Endothelial cell of umbilical vein (primary cell): ENCODE results near the gene SETD2. TPM values are rescaled to one million over a fixed set of nuclear protein-coding genes. Genes with fewer than 3 reads are reported as not detected.

Experiments
- BruUV-seq: library from RNA; stranded (reverse); fragments of 400-500 nt; replicated peaks from 2 replicates; lab custom pipeline; 2021; lab: Mats Ljungman, UMichigan
- CTCF ChIA-PET: fragments of 300-600, 350-600 bp; sonication (Branson Sonifier 250); formaldehyde crosslinking; loops from one replicate; lab custom pipeline; 2021; ENCODE audit warnings: antibody characterized with exemption, inconsistent platforms; lab: Charles Lee
- POLR2A ChIA-PET: fragments of 300-600, 350-600 bp; sonication (Branson Sonifier 250); formaldehyde crosslinking; loops from one replicate; lab custom pipeline; 2021; ENCODE audit warnings: antibody characterized with exemption, inconsistent platforms; lab: Charles Lee
- DNase-seq: peaks from one replicate; pipeline ENCODE4 v3.0.0-alpha.2; 2011; ENCODE audit warnings: low read depth, low spot score
- FAIRE-seq: peaks from 2 replicates; lab custom pipeline; 2011; peaks lifted over from hg19 to GRCh38; lab: Jason Lieb, UNC
- H2AFZ ChIP-seq: 2 replicates; pipeline ENCODE4 v1.6.0; 2012; ENCODE audit warnings: low read depth, low read length, control low read depth, inconsistent platforms
- H3K27ac ChIP-seq: 2 replicates; pipeline ENCODE4 v1.5.1; 2011; ENCODE audit warnings: low read depth, mild to moderate bottlenecking, control low read depth, low read length, moderate library complexity; ENCODE audit not compliant: insufficient read depth
- H3K27me3 ChIP-seq, 2 experiments: 2 replicates each; pipeline versions ENCODE4 v1.6.0 to v1.6.1; 2011; ENCODE audit warnings: low read length in 2 of 2, mixed read lengths in 1 of 2; ENCODE audit not compliant: control insufficient read depth in 2 of 2, insufficient read depth in 2 of 2
- H3K36me3 ChIP-seq, 2 experiments: 2 replicates in 1 of 2; 3 replicates in 1 of 2; pipeline ENCODE4 v1.5.1; 2011; ENCODE audit warnings: low read length in 2 of 2, mild to moderate bottlenecking in 1 of 2, moderate library complexity in 1 of 2; ENCODE audit not compliant: control insufficient read depth in 2 of 2, insufficient read depth in 2 of 2; ENCODE audit errors: extremely low read depth in 1 of 2
- H3K4me1 ChIP-seq: 3 replicates; pipeline ENCODE4 v1.5.1; 2011; ENCODE audit warnings: mild to moderate bottlenecking, low read length; ENCODE audit not compliant: control insufficient read depth, insufficient read depth; ENCODE audit errors: extremely low read depth
- H3K4me2 ChIP-seq: 2 replicates; pipeline ENCODE4 v1.6.1; 2011; ENCODE audit warnings: low read length, control low read depth, mixed read lengths; ENCODE audit not compliant: insufficient read depth
- H3K4me3 ChIP-seq, 3 experiments: fragments of 200-600 bp in 1 of 3; sonication (generic), shearing (Covaris generic) in 1 of 3; replicated peaks in 1 of 3; 2 replicates each; pipeline ENCODE4 v1.5.1; 2011 to 2016; ENCODE audit warnings: control low read depth in 3 of 3, low read length in 3 of 3, mild to moderate bottlenecking in 2 of 3, inconsistent platforms in 1 of 3, low read depth in 1 of 3, moderate library complexity in 1 of 3; ENCODE audit not compliant: insufficient read depth in 1 of 3
- H3K79me2 ChIP-seq: 2 replicates; pipeline ENCODE4 v1.6.0; 2012; ENCODE audit warnings: low read length, inconsistent platforms; ENCODE audit not compliant: control insufficient read depth, insufficient read depth
- H3K9ac ChIP-seq: replicated peaks from 2 replicates; pipeline ENCODE3; 2011; ENCODE audit warnings: low read length, control low read depth; ENCODE audit not compliant: insufficient read depth; ENCODE audit errors: extremely low read depth
- H3K9me1 ChIP-seq: replicated peaks from 3 replicates; pipeline ENCODE4 v1.6.0; 2011; ENCODE audit warnings: mild to moderate bottlenecking, low read length; ENCODE audit not compliant: control insufficient read depth, insufficient read depth; ENCODE audit errors: extremely low read depth
- H3K9me3 ChIP-seq: replicated peaks from 2 replicates; pipeline ENCODE4 v1.5.1; 2012; ENCODE audit warnings: low read length, inconsistent platforms; ENCODE audit not compliant: control insufficient read depth, insufficient read depth
- H4K20me1 ChIP-seq: replicated peaks from 2 replicates; pipeline ENCODE3; 2011; ENCODE audit warnings: mild to moderate bottlenecking, low read length; ENCODE audit not compliant: control insufficient read depth, insufficient read depth; ENCODE audit errors: extremely low read depth
- CTCF ChIP-seq, 2 donors: IDR thresholded peaks; 1 replicate in 1 of 2; 2 replicates in 1 of 2; pipeline ENCODE4 v1.5.1; 2011; ENCODE audit warnings: low read length in 2 of 2, mild to moderate bottlenecking in 2 of 2, moderate library complexity in 2 of 2, control low read depth in 1 of 2, inconsistent platforms in 1 of 2, low read depth in 1 of 2; ENCODE audit not compliant: insufficient read depth in 1 of 2; ENCODE audit errors: extremely low read depth in 1 of 2
- EZH2 ChIP-seq: IDR thresholded peaks from 2 replicates; pipeline ENCODE4 v1.6.1; 2012; ENCODE audit warnings: borderline replicate concordance, low read depth, mild to moderate bottlenecking, moderate library complexity, low read length, inconsistent platforms; ENCODE audit not compliant: severe bottlenecking
- FOS ChIP-seq: IDR thresholded peaks from 2 replicates; pipeline ENCODE4 v1.6.1; 2011; ENCODE audit warnings: mild to moderate bottlenecking, low read length, moderate library complexity, borderline replicate concordance; ENCODE audit not compliant: insufficient read depth
- GATA2 ChIP-seq: IDR thresholded peaks from 2 replicates; pipeline ENCODE4 v1.7.0; 2011; ENCODE audit warnings: low read depth, mild to moderate bottlenecking, moderate library complexity, mixed read lengths, low read length; ENCODE audit not compliant: insufficient read length, insufficient read depth
- JUN ChIP-seq: IDR thresholded peaks from 2 replicates; pipeline ENCODE4 v1.6.1; 2011; ENCODE audit warnings: borderline replicate concordance, low read depth; ENCODE audit not compliant: insufficient read length, insufficient read depth
- MAX ChIP-seq: IDR thresholded peaks from 2 replicates; pipeline ENCODE4 v1.6.1; 2011; ENCODE audit not compliant: insufficient read depth, insufficient read length
- MYC ChIP-seq: IDR thresholded peaks from one replicate; pipeline ENCODE4 v1.6.1; 2011; ENCODE audit warnings: mild to moderate bottlenecking, low read depth, low read length
- POLR2A ChIP-seq: IDR thresholded peaks from 2 replicates; pipeline ENCODE4 v1.6.1; 2012; ENCODE audit warnings: low read depth, mild to moderate bottlenecking, control low read depth, low read length
- POLR2AphosphoS5 ChIP-seq: IDR thresholded peaks from 2 replicates; pipeline ENCODE4 v1.6.1; 2012; ENCODE audit warnings: low read depth, mild to moderate bottlenecking, control low read depth, low read length, moderate library complexity; ENCODE audit not compliant: insufficient read depth
- dilution Hi-C: fragments of 300-500 bp; cut with MboI; formaldehyde crosslinking; loops from one replicate; pipeline ENCODE4 v1.15.0; 2019; ENCODE audit warnings: low sequenced_read_pairs; ENCODE audit not compliant: extremely low pct_ligation_motif_present
- intact Hi-C: fragments of 100-400 bp; cut with micrococcal nuclease; formaldehyde crosslinking; loops from one replicate; pipeline ENCODE4 v1.10.0; 2022
- polyA plus RNA-seq, 4 experiments: library from polyadenylated mRNA; depleted of rRNA in 3 of 4; stranded (reverse) in 3 of 4; unstranded in 1 of 4; fragments of >200 nt; gene quantifications; 2 replicates each; pipeline versions ENCODE4 v1.2.1 to v1.2.3, GENCODE V29; 2011 to 2012; ENCODE audit warnings: missing spikeins in 1 of 4
- total RNA-seq: library from RNA; stranded (reverse); gene quantifications from 2 replicates; pipeline ENCODE4 v1.2.3, GENCODE V29; 2021

The SETD2 gene
- total and polyA plus RNA-seq, 2 donors (not counting 3 experiments of a cell fraction or from before 2014, with no cell fraction given): 13.7 to 41.4 TPM

GRCh38 chr3:47103619-47104018, 60.3 kb downstream of the SETD2 start:
- H3K9me1 ChIP-seq: no peaks in the 10 kb centered on the region
- H3K4me3 ChIP-seq: no peak overlapping the region
- H3K9me3 ChIP-seq: no peaks in the 10 kb centered on the region
- intact Hi-C loops: no loop called here
- TF ChIP-seq POLR2AphosphoS5 (no peak), GATA2 (no peak), MAX (no peak), JUN (no peak), EZH2 (no peak), MYC (no peak)
- dilution Hi-C loops: no loop called here
- H3K27ac ChIP-seq: no peak overlapping the region
- peaks cover 1% of the 10 kb centered on the region for H3K79me2 ChIP-seq
- no peaks in the 10 kb centered on the region for H3K4me1 ChIP-seq
- ChIA-PET CTCF (no interaction called here), POLR2A (no interaction called here)
- no peak for DNase-seq
- H3K4me2 ChIP-seq: no peak overlapping the region
- H3K9ac ChIP-seq: no peak overlapping the region
- FAIRE-seq: no peak
- no TSS peak for BruUV-seq
- H3K36me3 ChIP-seq: peaks cover 3% of the 10 kb centered on the region in 2 experiments
- no peaks in the 10 kb centered on the region for H4K20me1 ChIP-seq
- H2AFZ ChIP-seq: no peak overlapping the region
- no peaks in the 10 kb centered on the region for H3K27me3 ChIP-seq

- Histone ChIP-seq H2AFZ (no peak overlapping the region), H3K4me1 (no peaks in the 10 kb centered on the region), H4K20me1 (no peaks in the 10 kb centered on the region), H3K4me2 (no peak overlapping the region), H3K79me2 (no peaks in the 10 kb centered on the region), H3K27me3 (no peaks in the 10 kb centered on the region), H3K36me3 (peaks cover 3% of the 10 kb centered on the region in 2 experiments), H3K9ac (no peak overlapping the region), H3K9me1 (no peaks in the 10 kb centered on the region), H3K9me3 (no peaks in the 10 kb centered on the region), H3K4me3 (no peak overlapping the region), H3K27ac (no peak overlapping the region)
- no peak for DNase-seq
- no TSS peak for BruUV-seq
- no peak for TF ChIP-seq POLR2AphosphoS5
- no peak for TF ChIP-seq EZH2
- TF ChIP-seq JUN: no peak
- TF ChIP-seq POLR2A: no peak
- TF ChIP-seq MAX: no peak
- TF ChIP-seq CTCF (IDR thresholded peaks at IDR 0.05; ENCODE audit: extremely low read depth in 1 of 2, insufficient read depth in 1 of 2, low read depth in 1 of 2, low read length in 2 of 2): no peak
- TF ChIP-seq MYC: no peak
- no peak for TF ChIP-seq GATA2
- no peak for TF ChIP-seq FOS
- dilution Hi-C loops (no loop called here), intact Hi-C loops (no loop called here)
- POLR2A ChIA-PET: no interaction called here
- CTCF ChIA-PET: interaction anchor here (0.8 kb wide), 1 partner anchor 11 kb away, joined by 3 read pairs; no protein-coding TSS in a partner anchor
- no peak for FAIRE-seq
Measured at GRCh38 chr3:47102081-47102600, 61.8 kb downstream of the SETD2 start.
